HCT116 (cell line): Measurements from ENCODE around the gene ARMC3. TPM values are rescaled to one million over a fixed set of nuclear protein-coding genes. Genes with fewer than 3 reads are reported as not detected.

Experiments used
- ATAC-seq: fragments of 200-7000 bp; cut with Tn5 transposase; 2 replicates; pipeline ENCODE4 v1.9.1; 2020; ENCODE audit warnings: mild to moderate bottlenecking, moderate library complexity
- BruUV-seq: library from RNA; stranded (reverse); fragments of 400-500 nt; replicated peaks from 2 replicates; lab custom pipeline; 2021; lab: Mats Ljungman, UMichigan
- CTCF ChIA-PET: fragments of 300-600 bp; sonication (Branson Sonifier 250); formaldehyde crosslinking; loops from one replicate; lab custom pipeline; 2021; ENCODE audit warnings: antibody characterized with exemption; lab: Charles Lee
- POLR2A ChIA-PET: fragments of 300-600, 350-600 bp; sonication (Branson Sonifier 250); formaldehyde crosslinking; loops from one replicate; lab custom pipeline; 2021; ENCODE audit warnings: antibody characterized with exemption; lab: Charles Lee
- RAD21 ChIA-PET, 2 experiments: fragments of 300-600 bp; sonication (Branson Sonifier 250); formaldehyde crosslinking; loops; one replicate each; lab custom pipeline; 2023; ENCODE audit warnings: low total read pairs in 2 of 2; ENCODE audit not compliant: uncharacterized antibody in 2 of 2, unreplicated experiment in 2 of 2, low non-redundant PET in 1 of 2; lab: Charles Lee
- DNase-seq: peaks from one replicate; pipeline ENCODE4 v3.0.0-alpha.2; 2010; ENCODE audit warnings: low read depth, low spot score
- H2AFZ ChIP-seq: fragments of 200-600 bp; shearing (Covaris generic), sonication (generic); 2 replicates; pipeline ENCODE4 v1.6.1; 2017; ENCODE audit warnings: low read depth, mixed run types, mixed read lengths, antibody characterized with exemption, low read length; ENCODE audit not compliant: poor library complexity, severe bottlenecking
- H3K27ac ChIP-seq: 2 replicates; pipeline ENCODE4 v1.5.1; 2012; ENCODE audit warnings: low read depth, low read length
- H3K27me3 ChIP-seq: fragments of 200-600 bp; sonication (generic); 2 replicates; pipeline ENCODE4 v1.6.1; 2016; ENCODE audit warnings: mixed run types, low read length, mixed read lengths; ENCODE audit not compliant: insufficient read depth
- H3K36me3 ChIP-seq, 2 experiments: fragments of 200-500 bp in 1 of 2; fragments of 200-600 bp in 1 of 2; sonication (Bioruptor generic) in 1 of 2; sonication (generic) in 1 of 2; 2 replicates each; pipeline versions ENCODE4 v1.5.1 to v1.6.1; 2014 to 2016; ENCODE audit warnings: low read length in 2 of 2, inconsistent platforms in 1 of 2, mixed read lengths in 1 of 2, mixed run types in 1 of 2; ENCODE audit not compliant: insufficient read depth in 2 of 2, control insufficient read depth in 1 of 2
- H3K4me1 ChIP-seq, 2 experiments: fragments of 200-600 bp in 1 of 2; sonication (generic) in 1 of 2; 2 replicates each; pipeline versions ENCODE4 v1.5.1 to v1.6.1; 2012 to 2017; ENCODE audit warnings: low read length in 2 of 2, inconsistent platforms in 1 of 2, mild to moderate bottlenecking in 1 of 2, mixed read lengths in 1 of 2, mixed run types in 1 of 2, moderate library complexity in 1 of 2; ENCODE audit not compliant: insufficient read depth in 2 of 2, control insufficient read depth in 1 of 2
- H3K4me2 ChIP-seq: fragments of 200-600 bp; sonication (generic); 2 replicates; pipeline ENCODE4 v1.6.1; 2017; ENCODE audit warnings: mixed run types, low read length, mixed read lengths
- H3K4me3 ChIP-seq, 2 experiments: fragments of 200-600 bp in 1 of 2; sonication (generic) in 1 of 2; replicated peaks in 1 of 2; 2 replicates each; pipeline ENCODE4 v1.5.1; 2011 to 2016; ENCODE audit warnings: low read length in 2 of 2, control low read depth in 1 of 2, low read depth in 1 of 2, mild to moderate bottlenecking in 1 of 2, mixed read lengths in 1 of 2, mixed run types in 1 of 2
- H3K79me2 ChIP-seq: fragments of 200-600 bp; sonication (generic); 2 replicates; pipeline ENCODE4 v1.6.1; 2017; ENCODE audit warnings: mild to moderate bottlenecking, mixed run types, low read length, moderate library complexity, mixed read lengths; ENCODE audit not compliant: insufficient read depth
- H3K9ac ChIP-seq: fragments of 200-600 bp; sonication (generic); 2 replicates; pipeline ENCODE4 v1.6.1; 2016; ENCODE audit warnings: low read length, mixed read lengths
- H3K9me2 ChIP-seq: fragments of 200-600 bp; sonication (generic), shearing (Covaris generic); 2 replicates; pipeline ENCODE4 v1.6.1; 2017; ENCODE audit warnings: mixed run types, mild to moderate bottlenecking, moderate library complexity; ENCODE audit not compliant: insufficient read depth
- H3K9me3 ChIP-seq, 2 experiments: fragments of 200-500 bp in 1 of 2; fragments of 200-600 bp in 1 of 2; sonication (Bioruptor generic) in 1 of 2; sonication (generic) in 1 of 2; 2 replicates each; pipeline ENCODE4 v1.6.1; 2014 to 2017; ENCODE audit warnings: low read length in 2 of 2, mixed read lengths in 2 of 2, inconsistent platforms in 1 of 2, low read depth in 1 of 2, mild to moderate bottlenecking in 1 of 2, mixed run types in 1 of 2, moderate library complexity in 1 of 2; ENCODE audit not compliant: control insufficient read depth in 1 of 2, insufficient read depth in 1 of 2
- H4K20me1 ChIP-seq: fragments of 200-600 bp; sonication (generic), shearing (Covaris generic); 2 replicates; pipeline ENCODE4 v1.6.1; 2017; ENCODE audit warnings: mixed run types, mild to moderate bottlenecking, moderate library complexity; ENCODE audit not compliant: insufficient read depth
- ATF3 ChIP-seq: IDR thresholded peaks from 2 replicates; pipeline ENCODE4 v1.6.1; 2012
- CBX3 ChIP-seq: IDR thresholded peaks from 2 replicates; pipeline ENCODE4 v1.6.1; 2012; ENCODE audit warnings: low read depth
- CEBPB ChIP-seq: IDR thresholded peaks from 2 replicates; pipeline ENCODE4 v1.6.1; 2012; ENCODE audit warnings: low read depth
- CTCF ChIP-seq, 3 experiments: fragments of 200-600 bp in 1 of 3; sonication (generic) in 1 of 3; IDR thresholded peaks in 2 of 3; conservative IDR thresholded peaks in 1 of 3; 2 replicates each; pipeline ENCODE4 v1.5.1; 2012 to 2017; ENCODE audit warnings: low read depth in 2 of 3, low read length in 2 of 3, antibody characterized with exemption in 1 of 3, borderline replicate concordance in 1 of 3, control low read depth in 1 of 3, mild to moderate bottlenecking in 1 of 3, mixed read lengths in 1 of 3, mixed run types in 1 of 3, moderate library complexity in 1 of 3; ENCODE audit not compliant: insufficient read depth in 1 of 3
- EGR1 ChIP-seq: IDR thresholded peaks from 2 replicates; pipeline ENCODE4 v1.6.1; 2012; ENCODE audit warnings: low read depth
- EZH2 ChIP-seq: fragments of 200-600 bp; sonication (generic); IDR thresholded peaks from 2 replicates; pipeline ENCODE4 v1.6.1; 2017; ENCODE audit warnings: antibody characterized with exemption, mixed run types
- FOSL1 ChIP-seq: IDR thresholded peaks from 2 replicates; pipeline ENCODE4 v1.6.1; 2012; ENCODE audit warnings: low read depth
- JUND ChIP-seq: IDR thresholded peaks from 2 replicates; pipeline ENCODE4 v1.6.1; 2012
- MAX ChIP-seq: IDR thresholded peaks from 2 replicates; pipeline ENCODE4 v1.6.1; 2012
- POLR2A ChIP-seq: IDR thresholded peaks from 2 replicates; pipeline ENCODE4 v1.7.0; 2011; ENCODE audit warnings: borderline replicate concordance; ENCODE audit not compliant: insufficient read depth, insufficient read length; ENCODE audit errors: extremely low read depth
- REST ChIP-seq: IDR thresholded peaks from 2 replicates; pipeline ENCODE4 v1.6.1; 2012; ENCODE audit warnings: low read depth
- SRF ChIP-seq: IDR thresholded peaks from 2 replicates; pipeline ENCODE4 v1.6.1; 2012; ENCODE audit warnings: low read depth
- YY1 ChIP-seq: IDR thresholded peaks from 2 replicates; pipeline ENCODE4 v1.6.1; 2011; ENCODE audit warnings: low read length, low read depth, moderate library complexity, mild to moderate bottlenecking; ENCODE audit not compliant: insufficient replicate concordance; ENCODE audit errors: extremely low read depth
- ZFX ChIP-seq: fragments of 450-650 bp; IDR thresholded peaks from 2 replicates; pipeline ENCODE4 v1.6.1; 2017
- ZNF274 ChIP-seq: fragments of 200-500 bp; sonication (Bioruptor generic); IDR thresholded peaks from 2 replicates; pipeline ENCODE4 v1.6.1; 2014; ENCODE audit warnings: mild to moderate bottlenecking, low read depth, low read length, inconsistent platforms
- intact Hi-C: fragments of 100-400 bp; cut with micrococcal nuclease; formaldehyde crosslinking; loops from 2 replicates; pipeline ENCODE4 v1.10.0; 2022
- total RNA-seq: library from RNA; stranded (reverse); gene quantifications from one replicate; pipeline ENCODE4 v1.2.1, GENCODE V29; 2021; ENCODE audit not compliant: unreplicated experiment

The ARMC3 gene
- total RNA-seq, 1 experiment from 2014 or later = 2.6 TPM

- ATAC-seq = no peak
- ChIA-PET CTCF (no interaction called here), POLR2A (no interaction called here), RAD21 (no interaction called here)
- intact Hi-C loops = no loop called here
- Histone ChIP-seq H3K36me3 (no peaks in the 10 kb centered on the region), H4K20me1 (no peaks in the 10 kb centered on the region), H3K9me3 (peaks cover 0 to 7% of the 10 kb centered on the region in 2 experiments; a peak in 2 of 4 replicates), H2AFZ (no peak overlapping the region), H3K4me1 (no peaks in the 10 kb centered on the region), H3K9ac (no peak overlapping the region), H3K4me2 (no peak overlapping the region), H3K79me2 (no peaks in the 10 kb centered on the region), H3K27ac (no peak overlapping the region), H3K27me3 (no peaks in the 10 kb centered on the region), H3K9me2 (no peaks in the 10 kb centered on the region), H3K4me3 (no peak overlapping the region)
- no TSS peak for BruUV-seq
- DNase-seq = no peak
- TF ChIP-seq POLR2A = no peak
- no peak for TF ChIP-seq CBX3
- TF ChIP-seq EZH2 = no peak
- TF ChIP-seq ZNF274 = no peak
- TF ChIP-seq CEBPB = no peak
- no peak for TF ChIP-seq FOSL1
- TF ChIP-seq ATF3 = no peak
- TF ChIP-seq CTCF (IDR thresholded peaks at IDR 0.05 in 2 of 3, conservative IDR thresholded peaks at IDR 0.05 in 1 of 3; ENCODE audit: borderline replicate concordance in 1 of 3, insufficient read depth in 1 of 3, low read depth in 2 of 3, low read length in 2 of 3) = no peak
- TF ChIP-seq REST = no peak
- no peak for TF ChIP-seq JUND
- TF ChIP-seq EGR1 = no peak
- TF ChIP-seq ZFX = no peak
- TF ChIP-seq MAX = no peak
- TF ChIP-seq SRF = no peak
- no peak for TF ChIP-seq YY1
Measured at GRCh38 chr10:22911889-22912762, 15.7 kb upstream of the ARMC3 start.
